ENCODE data around the gene PLLP. TPM values are rescaled to one million over a fixed set of nuclear protein-coding genes. Genes with fewer than 3 reads are reported as not detected.

The PLLP gene
- total and polyA plus RNA-seq, 10 of the 15 experiments (the other 5 are each of a cell fraction or from before 2014, with no cell fraction given): 0.21 to 5.8 (median 0.67) TPM

GRCh38 chr16:57225978-57226377 lies 58.5 kb downstream of the PLLP start:
- no peaks in the 10 kb centered on the region for H3K27me3 ChIP-seq (replicated peaks in 1 of 2; ENCODE audit: control insufficient read depth in 2 of 2, insufficient read depth in 2 of 2, low read length in 1 of 2)
- H3K79me2 ChIP-seq (ENCODE audit: control insufficient read depth, insufficient read depth, low read length): no peaks in the 10 kb centered on the region
- TF ChIP-seq SP1 (IDR thresholded peaks at IDR 0.05; ENCODE audit: low read depth, low read length) (no peak), ETV6 (conservative IDR thresholded peaks at IDR 0.05 in 1 of 2, IDR thresholded peaks at IDR 0.05 in 1 of 2; ENCODE audit: borderline replicate concordance in 1 of 2, low read depth in 1 of 2) (no peak), ZNF217 (IDR thresholded peaks at IDR 0.05) (no peak), CUX1 (IDR thresholded peaks at IDR 0.05; ENCODE audit: insufficient replicate concordance, low read depth, low read length) (no peak), CBX3 (IDR thresholded peaks at IDR 0.05; ENCODE audit: borderline replicate concordance, low read depth) (no peak), BRCA1 (IDR thresholded peaks at IDR 0.05; ENCODE audit: low read depth, low read length) (no peak), NKRF (conservative IDR thresholded peaks at IDR 0.05) (no peak), TCF7 (IDR thresholded peaks at IDR 0.05; ENCODE audit: borderline replicate concordance) (no peak), HDAC6 (IDR thresholded peaks at IDR 0.05; ENCODE audit: unreplicated experiment) (no peak), MXI1 (IDR thresholded peaks at IDR 0.05; ENCODE audit: low read depth, low read length) (no peak), TBL1XR1 (IDR thresholded peaks at IDR 0.05; ENCODE audit: low read depth, low read length) (no peak)
- no peak overlapping the region for H3K9ac ChIP-seq (ENCODE audit: control insufficient read depth, insufficient read depth, low read length)
- no TSS peak for BruUV-seq (replicated peaks)
- FAIRE-seq (no peak), DNase-seq (ENCODE audit: low read depth, low spot score) (no peak), ATAC-seq (no peak)
- CTCF ChIA-PET: no interaction called here
- H3K27ac ChIP-seq (ENCODE audit: control insufficient read depth, insufficient read depth): no peak overlapping the region
- H3K4me3 ChIP-seq: no peak overlapping the region
- intact Hi-C loops (cut with micrococcal nuclease; ENCODE audit: unreplicated experiment) (no loop called here), in situ Hi-C loops (cut with MboI) (no loop called here)
- peaks cover 7 to 34% of the 10 kb centered on the region in 2 experiments for H3K36me3 ChIP-seq (ENCODE audit: control insufficient read depth in 2 of 2, insufficient read depth in 2 of 2, low read length in 1 of 2)
- SMC1A ChIA-PET (ENCODE audit: uncharacterized antibody, unreplicated experiment): interaction anchor here (2.0 kb wide), 1 partner anchor 10 kb away, joined by 5 read pairs; no protein-coding TSS in a partner anchor
- WGBS (ENCODE audit: insufficient coverage, insufficient replicate concordance, low lambda C conversion rate, missing lambda C conversion rate): 99% methylated on average over 7 of the region's 7 CpGs
- no peak overlapping the region for H2AFZ ChIP-seq (ENCODE audit: control insufficient read depth, low read depth, low read length)
- no peaks in the 10 kb centered on the region for H3K4me1 ChIP-seq (ENCODE audit: control insufficient read depth, insufficient read depth, low read length)
- no peak overlapping the region for H3K4me2 ChIP-seq (ENCODE audit: control insufficient read depth, insufficient read depth)
- POLR2A ChIA-PET: no interaction called here
- H3K9me3 ChIP-seq (replicated peaks; ENCODE audit: control insufficient read depth, insufficient read depth, low read length): no peaks in the 10 kb centered on the region
- RAD21 ChIA-PET (ENCODE audit: unreplicated experiment): no interaction called here
- H4K20me1 ChIP-seq (ENCODE audit: control insufficient read depth, insufficient read depth): no peaks in the 10 kb centered on the region
